Measurements from ENCODE around the gene MAPK9.
"Not testable (repeated sequence)": the region's sequence is repeated elsewhere in the genome, so short reads cannot be mapped to it uniquely, and the experiment has no call there.

MAPK9 gene

GRCh38 chr5:180326989-180327565 lies 35.2 kb upstream of the MAPK9 start:
- no peak for DNase-seq (ENCODE audit: low read depth)

DNA sequence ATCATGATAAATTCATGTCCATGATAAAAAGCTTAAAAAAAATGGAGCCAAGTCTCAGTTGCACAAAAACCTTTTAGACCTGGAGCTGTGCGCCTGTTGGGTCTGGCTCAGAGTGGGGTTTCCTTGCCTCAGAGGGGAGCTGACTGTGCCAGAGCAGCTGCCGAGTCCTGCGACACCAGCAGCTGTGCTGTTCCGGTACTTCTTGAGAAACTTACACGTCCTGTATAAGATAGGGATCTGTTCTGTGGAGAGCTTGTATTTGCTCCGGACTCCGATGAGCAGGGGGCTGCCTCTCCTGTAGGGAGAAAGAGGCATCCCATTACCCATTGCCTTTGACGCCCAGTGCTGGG lies 32.7 kb upstream of the MAPK9 start:
- no peak for DNase-seq (ENCODE audit: low read depth)

GRCh38 chr5:180323941-180324600 lies 32.2 kb upstream of the MAPK9 start:
- peak; percentile 50 for DNase-seq (ENCODE audit: low read depth)

- DNase-seq (ENCODE audit: low read depth): no peak
Observed at GRCh38 chr5:180323160-180323559, 31.3 kb upstream of the MAPK9 start.

DNA sequence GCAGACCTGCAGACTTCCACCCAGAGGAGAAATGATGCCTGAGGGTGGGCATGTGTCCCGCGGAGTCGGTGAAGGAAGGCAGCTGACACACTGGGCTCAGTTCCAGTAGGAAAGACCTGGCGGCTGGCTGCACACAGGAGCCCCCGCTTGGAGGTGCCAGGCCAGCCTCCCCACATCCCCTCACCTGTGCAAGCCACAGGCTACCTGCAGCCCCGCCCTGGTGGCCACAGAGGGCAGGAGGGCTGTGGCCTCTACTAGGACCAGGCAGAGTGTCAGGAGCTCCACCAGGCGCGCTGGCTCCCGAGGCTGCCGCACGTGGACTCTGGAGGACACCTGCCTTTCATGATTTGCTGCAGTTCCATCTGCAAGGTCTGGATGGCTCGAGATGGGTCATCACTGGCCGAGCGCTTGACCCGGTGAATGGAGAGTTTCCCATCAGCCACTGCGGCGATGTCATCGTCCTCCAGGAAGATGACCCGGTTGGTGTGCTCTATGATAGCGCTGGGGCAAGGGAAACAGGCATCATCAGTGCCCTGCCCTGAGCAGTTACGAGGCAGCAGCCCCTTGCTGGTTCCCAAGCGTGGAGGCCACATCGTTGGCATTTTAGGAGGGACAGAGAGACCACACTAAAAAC lies 26.7 kb upstream of the MAPK9 start:
- no peak for DNase-seq (ENCODE audit: low read depth)

- DNase-seq (ENCODE audit: low read depth): no peak
Observed at GRCh38 chr5:180316586-180316985, 24.7 kb upstream of the MAPK9 start.

- no peak for DNase-seq (ENCODE audit: low read depth)
Observed at GRCh38 chr5:180315762-180316212, 23.9 kb upstream of the MAPK9 start.

DNA sequence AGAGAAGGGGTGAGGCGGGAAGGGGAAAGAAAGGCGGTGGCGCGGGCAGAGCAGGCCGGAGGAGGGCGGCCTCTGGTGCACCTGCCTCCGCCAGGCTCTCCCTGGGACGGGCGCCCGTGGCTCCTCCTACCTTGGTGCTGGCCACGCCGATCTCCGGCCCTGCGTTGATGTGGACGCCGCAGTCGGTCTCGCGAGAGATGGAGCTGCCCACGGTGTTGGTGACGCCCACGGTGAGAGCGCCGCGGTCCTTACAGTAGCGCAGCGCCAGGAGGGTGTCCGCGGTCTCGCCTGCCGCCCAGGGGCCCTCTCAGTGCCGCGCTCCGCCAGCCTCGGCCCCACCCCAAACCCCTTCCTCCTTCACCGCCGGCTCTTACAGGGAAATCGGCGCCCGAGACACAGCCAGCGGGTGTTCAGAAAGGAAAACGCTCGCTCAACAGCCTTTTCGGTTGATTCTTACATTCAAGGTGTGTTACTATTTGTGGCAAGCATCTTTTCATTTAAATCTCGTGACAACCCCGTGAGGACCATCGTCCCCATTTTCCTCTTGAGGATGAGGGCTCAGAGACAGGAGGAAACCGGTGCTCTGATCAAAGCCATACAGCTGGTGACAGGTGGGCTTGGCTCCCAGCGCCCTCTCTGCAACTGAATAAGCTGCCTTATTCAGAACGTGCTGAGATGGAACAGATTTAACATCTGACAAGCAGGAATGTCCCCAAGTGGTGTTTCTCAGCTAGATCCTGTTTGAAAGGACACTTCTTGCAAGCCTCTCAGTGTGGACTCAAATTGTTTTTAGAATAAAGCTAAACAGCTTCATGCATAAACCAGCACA lies 22.0 kb upstream of the MAPK9 start:
- no peak for DNase-seq (ENCODE audit: low read depth)

DNA sequence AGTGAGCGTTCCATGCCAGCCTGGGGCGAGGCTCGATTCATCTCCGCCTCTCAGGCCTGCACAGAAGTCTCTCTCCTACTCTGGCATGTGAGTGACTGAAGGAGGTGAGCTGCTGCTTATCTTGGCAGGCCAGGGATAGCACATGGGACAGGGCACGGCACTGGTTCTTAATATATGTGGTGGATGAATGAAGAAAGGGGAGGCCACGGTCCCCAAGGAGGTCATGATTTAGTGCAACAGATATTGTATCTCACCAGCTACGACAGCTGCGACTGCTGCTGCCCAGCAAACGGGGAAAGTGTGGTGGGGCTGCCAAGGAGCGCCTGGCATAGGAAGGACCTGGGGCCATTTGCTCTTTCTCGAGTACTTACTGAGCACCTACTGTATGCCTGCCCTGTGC lies 19.3 kb upstream of the MAPK9 start:
- DNase-seq (ENCODE audit: low read depth): no peak

DNA sequence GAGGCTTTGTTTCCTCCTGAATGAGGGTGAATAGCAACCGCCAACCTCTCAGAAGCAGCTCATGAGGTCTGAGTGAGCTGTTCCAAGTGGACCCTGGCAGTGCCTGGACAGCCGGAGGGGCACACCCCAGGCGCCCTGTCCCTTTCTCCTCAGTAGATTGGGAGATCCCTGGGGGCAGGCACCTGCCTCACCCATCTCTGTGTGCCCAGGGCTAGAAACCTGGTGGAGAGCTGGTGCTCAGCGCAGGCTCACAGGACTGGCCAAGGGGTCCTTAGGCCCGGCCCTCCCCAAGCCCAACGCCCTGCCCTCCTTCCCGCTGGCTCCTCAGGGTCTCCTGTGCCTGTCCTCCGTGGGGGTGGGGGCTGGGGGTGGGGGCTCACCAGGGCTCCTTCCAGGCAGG lies 14.9 kb upstream of the MAPK9 start:
- DNase-seq (ENCODE audit: low read depth): no peak

GRCh38 chr5:180305481-180305880 lies 13.6 kb upstream of the MAPK9 start:
- DNase-seq (ENCODE audit: low read depth): no peak

- DNase-seq (ENCODE audit: low read depth): no peak
Observed at GRCh38 chr5:180304431-180305375, 12.8 kb upstream of the MAPK9 start.

DNA sequence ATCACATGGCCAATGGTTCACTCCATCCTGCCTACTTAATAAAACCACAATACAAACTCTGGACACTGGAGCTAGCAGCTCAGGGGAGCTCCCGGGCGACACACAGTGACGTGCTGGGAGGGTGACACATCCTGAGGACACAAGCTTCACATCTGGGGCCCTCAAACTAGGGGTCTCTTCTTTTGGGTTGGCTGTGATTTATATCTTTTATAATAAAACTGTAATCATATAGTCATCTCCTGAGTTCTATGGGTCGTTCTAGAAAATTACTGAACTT lies 12.1 kb upstream of the MAPK9 start:
- no peak for DNase-seq (ENCODE audit: low read depth)

DNA sequence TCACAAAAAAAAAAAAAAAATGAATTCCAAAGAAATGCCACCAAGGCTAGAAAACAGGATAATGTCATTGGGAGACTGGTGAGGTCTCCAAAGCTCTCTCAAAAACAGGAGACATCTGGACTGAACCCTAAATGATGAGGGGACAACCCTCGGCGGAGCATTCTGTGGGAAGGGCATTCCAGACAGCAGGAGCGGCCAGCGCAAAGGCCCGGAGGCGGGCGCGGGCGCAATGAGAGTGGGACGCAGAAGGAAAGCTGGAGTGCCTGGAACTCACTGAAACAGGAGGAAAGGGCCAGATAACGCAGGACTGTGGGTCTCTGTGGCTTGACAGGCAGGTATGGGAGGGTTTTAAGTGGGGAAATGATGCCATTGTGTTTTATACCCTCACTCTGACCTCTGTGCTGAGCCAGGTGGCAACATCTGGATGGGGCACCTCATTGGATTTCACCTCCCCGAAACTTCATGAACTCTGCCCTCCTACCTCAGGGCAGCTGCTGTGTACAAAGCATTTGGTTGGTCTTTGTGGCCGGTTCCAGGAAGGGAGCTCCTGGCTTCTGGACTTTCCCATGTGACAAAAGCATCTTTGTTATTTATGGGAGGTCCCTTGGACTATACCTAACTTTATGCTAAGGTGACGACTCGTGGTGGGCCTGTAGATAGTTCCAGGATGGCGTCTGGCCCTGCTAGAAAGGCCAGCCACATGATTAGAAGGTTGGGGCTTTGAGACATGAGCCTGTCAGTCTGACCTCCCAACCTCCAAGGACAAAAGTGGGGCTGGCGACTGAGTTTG lies 11.5 kb upstream of the MAPK9 start:
- DNase-seq (ENCODE audit: low read depth): no peak

DNA sequence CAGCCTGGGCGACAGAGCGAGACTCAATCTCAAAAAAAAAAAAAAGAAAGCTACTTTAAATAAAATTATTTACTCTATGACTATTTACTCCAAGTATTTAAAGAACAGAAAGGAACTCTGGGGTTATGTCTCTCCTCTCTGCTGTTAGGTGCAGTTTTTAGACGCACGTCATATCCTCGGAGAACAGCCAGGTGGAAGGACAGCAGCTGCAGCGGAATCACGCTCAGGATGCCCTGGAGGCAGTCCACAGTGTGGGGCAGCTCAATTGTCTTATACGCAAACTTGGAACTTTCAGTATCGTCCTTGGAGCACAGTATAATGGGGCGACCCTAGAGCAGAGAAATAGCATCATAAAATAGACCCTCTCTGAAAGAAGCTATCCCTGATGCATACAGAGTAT lies 10.4 kb upstream of the MAPK9 start:
- DNase-seq (ENCODE audit: low read depth): no peak

DNA sequence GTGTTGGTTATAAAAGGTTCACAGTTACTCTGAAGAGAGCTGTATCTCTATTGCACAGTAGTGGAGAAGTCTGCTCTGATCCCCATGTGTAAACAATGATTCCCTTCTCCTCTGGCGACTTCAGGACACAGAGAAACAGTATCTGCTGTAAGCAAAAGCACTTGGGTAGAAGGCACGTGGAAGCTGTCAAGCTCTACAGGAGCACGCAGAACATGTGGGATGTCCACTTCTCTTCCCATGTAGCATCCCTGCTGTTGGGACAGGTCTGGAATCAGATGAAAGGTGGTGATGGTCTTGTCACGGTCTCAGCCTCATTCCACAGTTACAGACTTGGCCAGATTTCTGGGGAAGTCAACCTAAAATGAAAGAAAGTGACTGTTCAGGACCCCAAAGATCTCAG lies 9.4 kb upstream of the MAPK9 start:
- no peak for DNase-seq (ENCODE audit: low read depth)

DNA sequence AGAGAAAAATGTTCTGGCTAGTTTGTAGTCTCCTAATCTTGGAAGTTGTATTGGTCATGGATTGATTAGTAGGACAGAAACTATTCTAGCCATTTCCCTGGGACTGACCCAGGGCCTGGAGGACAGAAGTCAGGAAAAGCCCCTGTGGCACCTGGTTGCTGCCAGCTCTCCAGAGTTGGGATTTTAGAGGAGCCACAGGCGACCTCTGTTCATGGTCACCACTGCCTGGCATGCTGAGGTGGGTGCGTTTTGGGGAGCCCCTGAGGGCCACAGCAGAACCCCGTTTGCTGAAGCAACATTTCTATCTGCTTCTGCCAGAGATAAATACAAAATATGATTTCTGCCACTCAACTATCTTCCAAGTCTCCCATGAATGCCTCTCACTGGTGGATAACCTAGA lies 7.6 kb upstream of the MAPK9 start:
- no peak for DNase-seq (ENCODE audit: low read depth)

GRCh38 chr5:180299014-180299413 lies 7.1 kb upstream of the MAPK9 start:
- not testable (repeated sequence) for DNase-seq (ENCODE audit: low read depth)

GRCh38 chr5:180297587-180298282 lies 5.9 kb upstream of the MAPK9 start:
- no peak for DNase-seq (ENCODE audit: low read depth)

DNA sequence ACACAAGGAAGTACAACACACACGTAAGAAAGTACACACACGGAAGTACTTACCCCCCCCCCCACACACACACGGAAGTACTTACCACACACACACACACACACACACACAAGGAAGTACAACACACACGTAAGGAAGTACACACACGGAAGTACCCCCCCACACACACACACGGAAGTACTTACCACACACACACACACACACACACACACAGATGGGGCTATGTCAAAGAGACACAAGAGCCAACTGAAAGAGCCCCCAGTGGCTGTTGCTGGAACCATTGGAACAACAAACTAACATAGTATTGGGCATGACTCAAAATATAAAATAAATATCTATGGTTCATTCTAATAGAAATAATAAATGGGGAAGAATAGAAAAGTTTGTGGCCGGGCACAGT lies 4.9 kb upstream of the MAPK9 start:
- DNase-seq (ENCODE audit: low read depth): no peak

Data from fibroblast of the conjunctiva (primary cell).